Right ventricle myocardium superior (tissue), 1 donor: ENCODE data around the gene TRAK2. TPM values are rescaled to one million over a fixed set of nuclear protein-coding genes. Genes with fewer than 3 reads are reported as not detected.

Experiments used
- ATAC-seq: fragments of 200-7000 bp; cut with Tn5 transposase; one replicate; pipeline ENCODE4 v1.9.1; 2020; ENCODE audit warnings: mild to moderate bottlenecking; ENCODE audit not compliant: poor library complexity
- DNase-seq: peaks from one replicate; pipeline ENCODE4 v3.0.0-alpha.2; 2020
- intact Hi-C: fragments of 100-400 bp; cut with DNase I; formaldehyde crosslinking; loops from one replicate; pipeline ENCODE4 v1.11.2; 2022
- total RNA-seq: library from RNA; stranded (reverse); fragmentation: NEBNext Ultra II Directional; extraction: Animal tissue kit (Norgen Biotek cat#: 25700); gene quantifications from one replicate; pipeline ENCODE4 v1.2.1, GENCODE V29; 2021
- donor health status: DM: no; HTN: yes; CAD: no; lungs with severe emphysema.

The TRAK2 gene
- total RNA-seq, 1 donor from 2014 or later: 163 TPM

GRCh38 chr2:201343559-201343958, 107.7 kb downstream of the TRAK2 start:
- intact Hi-C loops: no loop called here
- DNase-seq: no peak
- no peak for ATAC-seq

GRCh38 chr2:201342923-201343322, 108.3 kb downstream of the TRAK2 start:
- intact Hi-C loops: no loop called here
- ATAC-seq (peak; percentile 55), DNase-seq (no peak)

GRCh38 chr2:201329409-201329808, 121.8 kb downstream of the TRAK2 start:
- intact Hi-C loops: no loop called here
- DNase-seq (no peak), ATAC-seq (no peak)

GRCh38 chr2:201327678-201328077, 123.6 kb downstream of the TRAK2 start:
- intact Hi-C loops: no loop called here
- ATAC-seq (no peak), DNase-seq (no peak)

Other genes with a start within 250 kb of the TRAK2 start
- 2.8 TPM for gene CASP8, start 190.9 kb downstream of the TRAK2 start, total RNA-seq
- gene FLACC1, start 94.1 kb downstream of the TRAK2 start, total RNA-seq: 8.3 TPM
- gene STRADB, start 282 bp upstream of the TRAK2 start, total RNA-seq: 84.3 TPM
- gene TMEM237, start 192.0 kb upstream of the TRAK2 start, total RNA-seq: 12.8 TPM
- gene MPP4, start 247.2 kb upstream of the TRAK2 start, total RNA-seq: not detected